Calu3 (cell line): ENCODE data around the gene MAPK8IP3. TPM values are rescaled to one million over a fixed set of nuclear protein-coding genes. Genes with fewer than 3 reads are reported as not detected.

ENCODE experiments used
- BruUV-seq: library from RNA; stranded (reverse); fragments of 400-500 nt; replicated peaks from 2 replicates; lab custom pipeline; 2021; lab: Mats Ljungman, UMichigan
- CTCF ChIA-PET: fragments of 300-600 bp; sonication (Branson Sonifier 250); formaldehyde crosslinking; loops from one replicate; lab custom pipeline; 2022; ENCODE audit warnings: antibody characterized with exemption; lab: Charles Lee
- DNase-seq: peaks from one replicate; pipeline ENCODE4 v3.0.0; 2022
- H3K27ac Mint-ChIP-seq: one replicate; pipeline ENCODE4 v1.8.0; 2022; ENCODE audit warnings: mixed read lengths; ENCODE audit not compliant: unreplicated experiment
- H3K27me3 Mint-ChIP-seq: one replicate; pipeline ENCODE4 v1.8.0; 2022; ENCODE audit warnings: mixed read lengths; ENCODE audit not compliant: unreplicated experiment
- H3K36me3 Mint-ChIP-seq: one replicate; pipeline ENCODE4 v1.8.0; 2022; ENCODE audit warnings: mild to moderate bottlenecking, moderate library complexity, mixed read lengths; ENCODE audit not compliant: insufficient read depth, unreplicated experiment
- H3K4me1 Mint-ChIP-seq: one replicate; pipeline ENCODE4 v1.8.0; 2022; ENCODE audit warnings: mild to moderate bottlenecking, low read depth, mixed read lengths; ENCODE audit not compliant: unreplicated experiment
- H3K4me3 Mint-ChIP-seq: one replicate; pipeline ENCODE4 v1.8.0; 2022; ENCODE audit warnings: mild to moderate bottlenecking, low read depth, moderate library complexity, mixed read lengths; ENCODE audit not compliant: unreplicated experiment
- H3K9me3 Mint-ChIP-seq: one replicate; pipeline ENCODE4 v1.8.0; 2022; ENCODE audit warnings: low read depth, mixed read lengths; ENCODE audit not compliant: unreplicated experiment
- CTCF ChIP-seq: fragments of 200-600 bp; IDR thresholded peaks from one replicate; pipeline ENCODE4 v1.8.0; 2022; ENCODE audit warnings: antibody characterized with exemption; ENCODE audit not compliant: unreplicated experiment
- intact Hi-C: fragments of 100-400 bp; cut with micrococcal nuclease; formaldehyde crosslinking; loops from one replicate; pipeline ENCODE4 v1.10.0; 2022; ENCODE audit not compliant: unreplicated experiment
- total RNA-seq: library from RNA; stranded (reverse); gene quantifications from 2 replicates; pipeline ENCODE4 v1.2.3, GENCODE V29; 2022

The MAPK8IP3 gene
- total RNA-seq, 1 experiment from 2014 or later = 110 TPM

DNA sequence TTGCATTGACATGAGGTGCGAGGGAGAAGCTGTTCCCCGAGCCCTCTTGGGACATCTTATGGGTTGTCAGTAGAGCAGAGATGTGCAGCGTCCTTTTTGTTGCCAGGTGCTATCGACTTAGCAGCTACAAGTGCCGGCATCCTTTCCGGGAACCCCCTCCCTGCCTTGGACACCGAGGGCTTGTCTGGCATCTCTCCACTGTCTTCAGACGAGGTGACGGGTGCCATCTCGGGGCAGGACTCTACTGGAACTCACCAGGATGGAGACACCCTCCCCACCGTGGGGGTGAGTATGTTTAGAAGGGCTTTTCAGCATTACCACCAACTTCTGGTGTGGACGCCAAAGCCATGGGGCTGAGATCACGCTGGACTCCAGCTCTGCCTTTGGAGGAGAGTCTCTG lies 39.7 kb upstream of the MAPK8IP3 start:
- no peaks in the 10 kb centered on the region for H3K9me3 Mint-ChIP-seq
- H3K36me3 Mint-ChIP-seq = peaks cover 58% of the 10 kb centered on the region
- no peaks in the 10 kb centered on the region for H3K4me1 Mint-ChIP-seq

GRCh38 chr16:1667271-1667670 lies 38.7 kb upstream of the MAPK8IP3 start:
- no peak for DNase-seq
- intact Hi-C loops = no loop called here
- H3K36me3 Mint-ChIP-seq = peaks cover 57% of the 10 kb centered on the region
- no peak overlapping the region for H3K4me3 Mint-ChIP-seq
- no peak for TF ChIP-seq CTCF
- no peaks in the 10 kb centered on the region for H3K27me3 Mint-ChIP-seq
- H3K27ac Mint-ChIP-seq = no peak overlapping the region
- no peaks in the 10 kb centered on the region for H3K9me3 Mint-ChIP-seq
- no peaks in the 10 kb centered on the region for H3K4me1 Mint-ChIP-seq
- CTCF ChIA-PET = interaction anchor here (0.6 kb wide), 1 partner anchor 31 kb away, joined by 3 read pairs; no protein-coding TSS in a partner anchor
- BruUV-seq = no TSS peak

More for the DNA sequence above, 39.7 kb upstream of the MAPK8IP3 start:
- TF ChIP-seq CTCF = no peak
- Mint-ChIP-seq H3K27me3 (no peaks in the 10 kb centered on the region), H3K27ac (no peak overlapping the region), H3K4me3 (no peak overlapping the region)
- intact Hi-C loops = no loop called here
- CTCF ChIA-PET = interaction anchor here (0.9 to 1.3 kb wide), 2 partner anchors 10 to 12 kb away, joined by 3 to 4 read pairs; partner anchors contain the start of gene JPT2
- BruUV-seq = no TSS peak
- no peak for DNase-seq

- no peak for TF ChIP-seq CTCF
- H3K4me3 Mint-ChIP-seq = no peak overlapping the region
- H3K36me3 Mint-ChIP-seq = peaks cover 54% of the 10 kb centered on the region
- intact Hi-C loops = no loop called here
- no peak for DNase-seq
- CTCF ChIA-PET = no interaction called here
- H3K4me1 Mint-ChIP-seq = no peaks in the 10 kb centered on the region
- H3K27me3 Mint-ChIP-seq = no peaks in the 10 kb centered on the region
- H3K27ac Mint-ChIP-seq = no peak overlapping the region
- H3K9me3 Mint-ChIP-seq = no peaks in the 10 kb centered on the region
- BruUV-seq = no TSS peak
These were observed 38.1 kb upstream of the MAPK8IP3 start for GRCh38 chr16:1667916-1668315.

- CTCF ChIA-PET = no interaction called here
- intact Hi-C loops = no loop called here
These were observed 37.2 kb upstream of the MAPK8IP3 start for GRCh38 chr16:1668612-1669319.

More at GRCh38 chr16:1668612-1669319, 37.2 kb upstream of the MAPK8IP3 start:
- Mint-ChIP-seq H3K4me1 (no peaks in the 10 kb centered on the region), H3K27me3 (no peaks in the 10 kb centered on the region), H3K9me3 (no peaks in the 10 kb centered on the region), H3K27ac (no peak overlapping the region), H3K36me3 (peaks cover 55% of the 10 kb centered on the region), H3K4me3 (no peak overlapping the region)
- DNase-seq = no peak
- no peak for TF ChIP-seq CTCF
- no TSS peak for BruUV-seq
